Measurements from ENCODE around the gene MARS1.

The MARS1 gene

GRCh38 chr12:57471661-57472060 lies 16.2 kb upstream of the MARS1 start:
- no peak overlapping the region for H3K27ac ChIP-seq
- TF ChIP-seq, protein P1, sequence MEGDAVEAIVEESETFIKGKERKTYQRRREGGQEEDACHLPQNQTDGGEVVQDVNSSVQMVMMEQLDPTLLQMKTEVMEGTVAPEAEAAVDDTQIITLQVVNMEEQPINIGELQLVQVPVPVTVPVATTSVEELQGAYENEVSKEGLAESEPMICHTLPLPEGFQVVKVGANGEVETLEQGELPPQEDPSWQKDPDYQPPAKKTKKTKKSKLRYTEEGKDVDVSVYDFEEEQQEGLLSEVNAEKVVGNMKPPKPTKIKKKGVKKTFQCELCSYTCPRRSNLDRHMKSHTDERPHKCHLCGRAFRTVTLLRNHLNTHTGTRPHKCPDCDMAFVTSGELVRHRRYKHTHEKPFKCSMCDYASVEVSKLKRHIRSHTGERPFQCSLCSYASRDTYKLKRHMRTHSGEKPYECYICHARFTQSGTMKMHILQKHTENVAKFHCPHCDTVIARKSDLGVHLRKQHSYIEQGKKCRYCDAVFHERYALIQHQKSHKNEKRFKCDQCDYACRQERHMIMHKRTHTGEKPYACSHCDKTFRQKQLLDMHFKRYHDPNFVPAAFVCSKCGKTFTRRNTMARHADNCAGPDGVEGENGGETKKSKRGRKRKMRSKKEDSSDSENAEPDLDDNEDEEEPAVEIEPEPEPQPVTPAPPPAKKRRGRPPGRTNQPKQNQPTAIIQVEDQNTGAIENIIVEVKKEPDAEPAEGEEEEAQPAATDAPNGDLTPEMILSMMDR (IDR thresholded peaks at IDR 0.05) = no peak
- H3K4me3 ChIP-seq = no peak overlapping the region
- no peak for DNase-seq (ENCODE audit: low spot score)

- Histone ChIP-seq H3K27ac (no peak overlapping the region), H3K4me3 (no peak overlapping the region)
- TF ChIP-seq, protein P1 (IDR thresholded peaks at IDR 0.05) = no peak
- DNase-seq (ENCODE audit: low spot score) = no peak
Measured at GRCh38 chr12:57472391-57472790, 15.5 kb upstream of the MARS1 start.

GRCh38 chr12:57473392-57473791 lies 14.5 kb upstream of the MARS1 start:
- DNase-seq (ENCODE audit: low spot score) = no peak
- TF ChIP-seq, protein P1 (IDR thresholded peaks at IDR 0.05) = no peak
- H3K27ac ChIP-seq = no peak overlapping the region

GRCh38 chr12:57473886-57474285 lies 14.0 kb upstream of the MARS1 start:
- DNase-seq (ENCODE audit: low spot score) = no peak
- no peak overlapping the region for H3K4me3 ChIP-seq
- no peak overlapping the region for H3K27ac ChIP-seq
- TF ChIP-seq, protein P1 (IDR thresholded peaks at IDR 0.05) = no peak

More at GRCh38 chr12:57473392-57473791, 14.5 kb upstream of the MARS1 start:
- H3K4me3 ChIP-seq = no peak overlapping the region

DNA sequence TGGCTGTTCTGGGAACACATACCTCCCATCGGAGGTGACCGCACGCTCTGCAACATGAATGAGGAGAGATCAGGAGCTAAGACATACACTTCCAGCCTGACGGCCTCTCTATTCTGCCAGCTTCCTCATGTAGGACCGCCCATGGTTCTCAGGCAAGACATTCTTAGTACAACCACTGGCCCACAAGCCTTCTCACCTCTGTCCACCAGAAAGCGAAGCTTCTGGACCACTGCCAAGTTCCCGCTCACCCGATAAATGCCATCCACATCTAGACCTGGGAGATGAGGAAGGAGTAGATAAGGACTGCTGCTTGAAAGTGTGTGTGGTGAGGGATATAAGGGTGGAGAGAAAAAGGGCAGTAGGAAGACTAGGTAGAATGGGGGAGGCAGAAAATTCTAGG lies 13.4 kb upstream of the MARS1 start:
- TF ChIP-seq, protein P1 (IDR thresholded peaks at IDR 0.05) = no peak
- DNase-seq (ENCODE audit: low spot score) = no peak
- Histone ChIP-seq H3K27ac (no peak overlapping the region), H3K4me3 (no peak overlapping the region)

GRCh38 chr12:57474862-57475261 lies 13.0 kb upstream of the MARS1 start:
- TF ChIP-seq, protein P1 (IDR thresholded peaks at IDR 0.05) = no peak
- no peak for DNase-seq (ENCODE audit: low spot score)
- Histone ChIP-seq H3K27ac (no peak overlapping the region), H3K4me3 (peak overlapping the region; percentile 75)

- peak overlapping the region; percentile 75 for H3K4me3 ChIP-seq
- no peak for DNase-seq (ENCODE audit: low spot score)
- TF ChIP-seq, protein P1 (IDR thresholded peaks at IDR 0.05) = no peak
- peak overlapping the region in 1 of 2 donors; percentile 7 for H3K27ac ChIP-seq
Measured at GRCh38 chr12:57475271-57476161, 12.4 kb upstream of the MARS1 start.

All from coronary artery (tissue), 2 donors.